ENCODE measurements around the gene PDLIM7. TPM values are rescaled to one million over a fixed set of nuclear protein-coding genes. Genes with fewer than 3 reads are reported as not detected.

Gene PDLIM7
- polyA plus RNA-seq, 1 of the 3 experiments (the other 2 are of a cell fraction): 206 TPM

DNA sequence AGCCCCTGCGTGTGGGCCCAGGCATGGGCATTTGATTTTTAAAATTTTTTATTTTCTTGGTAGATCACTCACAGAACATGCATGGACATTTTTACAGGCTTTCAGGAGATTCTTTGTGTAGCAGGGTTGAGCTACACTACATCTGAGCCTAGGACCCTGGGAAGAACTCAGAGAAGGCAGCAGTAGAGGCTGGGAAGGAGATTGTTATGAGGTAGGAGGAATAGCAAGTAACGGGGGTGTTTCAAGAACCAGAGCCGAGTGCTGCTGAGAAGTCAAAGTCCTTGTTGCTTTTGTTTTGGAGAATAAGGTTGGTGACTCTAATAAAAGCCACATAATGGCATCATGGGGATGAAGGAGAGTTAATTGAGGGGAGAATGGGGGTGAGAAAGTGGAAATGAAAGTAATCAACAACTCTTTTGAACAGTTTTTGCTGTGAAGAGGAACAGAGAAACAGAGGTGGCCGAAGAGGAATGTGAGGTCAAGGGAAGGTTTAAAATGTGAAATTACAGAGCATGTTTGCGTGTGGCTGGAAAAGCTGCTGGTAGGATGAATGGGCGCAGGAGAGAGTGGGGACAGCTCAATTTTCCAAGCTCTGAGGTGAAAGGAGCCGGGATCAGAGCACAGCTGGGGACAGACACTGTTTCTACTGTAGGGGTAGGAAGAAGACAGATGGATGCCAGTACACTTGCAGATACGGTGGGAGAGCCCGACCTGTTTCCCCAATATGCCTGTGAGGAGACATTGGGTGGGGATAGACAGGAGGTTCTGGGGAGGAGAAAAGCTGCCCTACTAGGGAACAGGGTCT is 4.7 kb upstream of the PDLIM7 start:
- Histone ChIP-seq H3K36me3 (replicated peaks in 1 of 2; ENCODE audit: control insufficient read depth in 1 of 2, insufficient read depth in 2 of 2, low read length in 1 of 2) (no peaks in the 10 kb centered on the region), H3K27me3 (ENCODE audit: insufficient read depth) (no peaks in the 10 kb centered on the region), H3K4me1 (ENCODE audit: control insufficient read depth in 1 of 2, insufficient read depth in 2 of 2, low read depth in 1 of 2, low read length in 1 of 2) (peaks cover 0 to 23% of the 10 kb centered on the region in 2 experiments; a peak in 2 of 4 replicates), H3K4me2 (no peak overlapping the region), H3K79me2 (ENCODE audit: insufficient read depth) (peaks cover 3% of the 10 kb centered on the region; the same call in 1 of the 2 replicates), H3K27ac (ENCODE audit: low read depth in 2 of 2, low read length in 1 of 2) (no peak overlapping the region), H3K4me3 (ENCODE audit: low read depth in 2 of 2, low read length in 1 of 2) (no peak overlapping the region), H3F3A (replicated peaks; ENCODE audit: insufficient read depth) (peaks cover 6% of the 10 kb centered on the region), H3K9me3 (no peaks in the 10 kb centered on the region), H4K20me1 (ENCODE audit: insufficient read depth) (no peaks in the 10 kb centered on the region), H2AFZ (ENCODE audit: low read depth) (no peak overlapping the region), H3K9ac (no peak overlapping the region), H3K9me2 (no peaks in the 10 kb centered on the region)
- POLR2A ChIA-PET: interaction anchor here (1.5 to 3.0 kb wide), 3 partner anchors 30 to 112 kb away, joined by 5 to 13 read pairs (median 8); no protein-coding TSS in a partner anchor
- DNase-seq: no peak
- CTCF ChIA-PET: interaction anchor here (0.7 to 15.9 kb wide), 40 partner anchors 10 to 388 kb away, joined by 3 to 228 read pairs (median 7); partner anchors contain the start of genes DBN1, DDX41, DOK3 and PRR7
- WGBS (ENCODE audit: low lambda C conversion rate): 73% methylated on average over 9 of the region's 9 CpGs
- TF ChIP-seq CHD2 (IDR thresholded peaks at IDR 0.05; ENCODE audit: low read length, partially characterized antibody) (no peak), SIN3A (IDR thresholded peaks at IDR 0.05; ENCODE audit: borderline replicate concordance, low read depth, low read length) (no peak), GATA2 (CRISPR knock-in tag; IDR thresholded peaks at IDR 0.05) (no peak), TAF1 (IDR thresholded peaks at IDR 0.05; ENCODE audit: borderline replicate concordance, low read depth, low read length) (no peak), FOXJ3 (CRISPR knock-in tag; IDR thresholded peaks at IDR 0.05) (no peak), RAD21 (IDR thresholded peaks at IDR 0.05; ENCODE audit: low read length) (no peak), NFIC (IDR thresholded peaks at IDR 0.05; ENCODE audit: borderline replicate concordance) (no peak), RFX5 (IDR thresholded peaks at IDR 0.05; ENCODE audit: low read length) (no peak), EZH2phosphoT487 (IDR thresholded peaks at IDR 0.05; ENCODE audit: borderline replicate concordance, low read depth) (no peak), FOSL2 (IDR thresholded peaks at IDR 0.05; ENCODE audit: borderline replicate concordance, low read depth) (no peak), TCF12 (IDR thresholded peaks at IDR 0.05) (no peak), GABPA (IDR thresholded peaks at IDR 0.05; ENCODE audit: low read depth) (no peak), RCOR1 (IDR thresholded peaks at IDR 0.05; ENCODE audit: low read length) (no peak), FOXM1 (IDR thresholded peaks at IDR 0.05; ENCODE audit: low read depth) (no peak), POLR2AphosphoS5 (IDR thresholded peaks at IDR 0.05; ENCODE audit: low read depth, low read length) (no peak)
- TF ChIP-seq, protein P1, sequence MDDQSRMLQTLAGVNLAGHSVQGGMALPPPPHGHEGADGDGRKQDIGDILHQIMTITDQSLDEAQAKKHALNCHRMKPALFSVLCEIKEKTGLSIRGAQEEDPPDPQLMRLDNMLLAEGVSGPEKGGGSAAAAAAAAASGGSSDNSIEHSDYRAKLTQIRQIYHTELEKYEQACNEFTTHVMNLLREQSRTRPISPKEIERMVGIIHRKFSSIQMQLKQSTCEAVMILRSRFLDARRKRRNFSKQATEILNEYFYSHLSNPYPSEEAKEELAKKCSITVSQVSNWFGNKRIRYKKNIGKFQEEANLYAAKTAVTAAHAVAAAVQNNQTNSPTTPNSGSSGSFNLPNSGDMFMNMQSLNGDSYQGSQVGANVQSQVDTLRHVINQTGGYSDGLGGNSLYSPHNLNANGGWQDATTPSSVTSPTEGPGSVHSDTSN (IDR thresholded peaks at IDR 0.05): no peak
- TF ChIP-seq, protein P2, sequence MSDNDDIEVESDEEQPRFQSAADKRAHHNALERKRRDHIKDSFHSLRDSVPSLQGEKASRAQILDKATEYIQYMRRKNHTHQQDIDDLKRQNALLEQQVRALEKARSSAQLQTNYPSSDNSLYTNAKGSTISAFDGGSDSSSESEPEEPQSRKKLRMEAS (IDR thresholded peaks at IDR 0.05; ENCODE audit: low read depth): no peak
- TF ChIP-seq, protein P3, sequence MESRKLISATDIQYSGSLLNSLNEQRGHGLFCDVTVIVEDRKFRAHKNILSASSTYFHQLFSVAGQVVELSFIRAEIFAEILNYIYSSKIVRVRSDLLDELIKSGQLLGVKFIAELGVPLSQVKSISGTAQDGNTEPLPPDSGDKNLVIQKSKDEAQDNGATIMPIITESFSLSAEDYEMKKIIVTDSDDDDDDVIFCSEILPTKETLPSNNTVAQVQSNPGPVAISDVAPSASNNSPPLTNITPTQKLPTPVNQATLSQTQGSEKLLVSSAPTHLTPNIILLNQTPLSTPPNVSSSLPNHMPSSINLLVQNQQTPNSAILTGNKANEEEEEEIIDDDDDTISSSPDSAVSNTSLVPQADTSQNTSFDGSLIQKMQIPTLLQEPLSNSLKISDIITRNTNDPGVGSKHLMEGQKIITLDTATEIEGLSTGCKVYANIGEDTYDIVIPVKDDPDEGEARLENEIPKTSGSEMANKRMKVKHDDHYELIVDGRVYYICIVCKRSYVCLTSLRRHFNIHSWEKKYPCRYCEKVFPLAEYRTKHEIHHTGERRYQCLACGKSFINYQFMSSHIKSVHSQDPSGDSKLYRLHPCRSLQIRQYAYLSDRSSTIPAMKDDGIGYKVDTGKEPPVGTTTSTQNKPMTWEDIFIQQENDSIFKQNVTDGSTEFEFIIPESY (IDR thresholded peaks at IDR 0.05; ENCODE audit: borderline replicate concordance, low read depth): no peak
- TF ChIP-seq, protein P4, sequence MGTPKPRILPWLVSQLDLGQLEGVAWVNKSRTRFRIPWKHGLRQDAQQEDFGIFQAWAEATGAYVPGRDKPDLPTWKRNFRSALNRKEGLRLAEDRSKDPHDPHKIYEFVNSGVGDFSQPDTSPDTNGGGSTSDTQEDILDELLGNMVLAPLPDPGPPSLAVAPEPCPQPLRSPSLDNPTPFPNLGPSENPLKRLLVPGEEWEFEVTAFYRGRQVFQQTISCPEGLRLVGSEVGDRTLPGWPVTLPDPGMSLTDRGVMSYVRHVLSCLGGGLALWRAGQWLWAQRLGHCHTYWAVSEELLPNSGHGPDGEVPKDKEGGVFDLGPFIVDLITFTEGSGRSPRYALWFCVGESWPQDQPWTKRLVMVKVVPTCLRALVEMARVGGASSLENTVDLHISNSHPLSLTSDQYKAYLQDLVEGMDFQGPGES (IDR thresholded peaks at IDR 0.05; ENCODE audit: low read depth, low read length): no peak
- TF ChIP-seq, protein P5, sequence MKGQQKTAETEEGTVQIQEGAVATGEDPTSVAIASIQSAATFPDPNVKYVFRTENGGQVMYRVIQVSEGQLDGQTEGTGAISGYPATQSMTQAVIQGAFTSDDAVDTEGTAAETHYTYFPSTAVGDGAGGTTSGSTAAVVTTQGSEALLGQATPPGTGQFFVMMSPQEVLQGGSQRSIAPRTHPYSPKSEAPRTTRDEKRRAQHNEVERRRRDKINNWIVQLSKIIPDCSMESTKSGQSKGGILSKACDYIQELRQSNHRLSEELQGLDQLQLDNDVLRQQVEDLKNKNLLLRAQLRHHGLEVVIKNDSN (IDR thresholded peaks at IDR 0.05; ENCODE audit: borderline replicate concordance, low read depth): no peak
